HFFc6 (cell line): ENCODE results near the gene MMP21. TPM values are rescaled to one million over a fixed set of nuclear protein-coding genes. Genes with fewer than 3 reads are reported as not detected.

Experiments used
- DNase-seq: peaks from one replicate; pipeline ENCODE4 v3.0.0-alpha.2; 2018
- H3K27ac Mint-ChIP-seq: 2 replicates; pipeline ENCODE4 v1.8.0; 2020; ENCODE audit warnings: mild to moderate bottlenecking, mixed read lengths
- H3K27me3 Mint-ChIP-seq: 2 replicates; pipeline ENCODE4 v1.8.0; 2021; ENCODE audit warnings: mild to moderate bottlenecking, moderate library complexity, mixed read lengths; ENCODE audit not compliant: insufficient read depth
- H3K36me3 Mint-ChIP-seq: 2 replicates; pipeline ENCODE4 v1.8.0; 2021; ENCODE audit warnings: low read depth, mixed read lengths
- H3K4me1 Mint-ChIP-seq: 2 replicates; pipeline ENCODE4 v1.8.0; 2020; ENCODE audit warnings: low read depth, mixed read lengths
- H3K4me3 Mint-ChIP-seq: 2 replicates; pipeline ENCODE4 v1.8.0; 2020; ENCODE audit warnings: mild to moderate bottlenecking, moderate library complexity, mixed read lengths
- H3K9me3 Mint-ChIP-seq: 2 replicates; pipeline ENCODE4 v1.8.0; 2020; ENCODE audit warnings: mild to moderate bottlenecking, mixed read lengths
- CTCF ChIP-seq: fragments of 200-600 bp; sonication (generic); IDR thresholded peaks from 2 replicates; pipeline ENCODE4 v1.5.0; 2021; ENCODE audit warnings: antibody characterized with exemption, mild to moderate bottlenecking
- total RNA-seq, 6 experiments: library from RNA; stranded (reverse); fragmentation: NEBNext Ultra II Directional; extraction: Animal tissue kit (Norgen Biotek cat#: 25700); gene quantifications; 2 replicates in 1 of 6; 3 replicates in 5 of 6; pipeline ENCODE4 v1.2.3, GENCODE V29; 2021

MMP21 gene
- total RNA-seq, 6 experiments from 2014 or later: not detected

- no peaks in the 10 kb centered on the region for H3K9me3 Mint-ChIP-seq
- H3K36me3 Mint-ChIP-seq: peaks cover 57% of the 10 kb centered on the region
These were observed 41.5 kb downstream of the MMP21 start for GRCh38 chr10:125734148-125734547.

DNA sequence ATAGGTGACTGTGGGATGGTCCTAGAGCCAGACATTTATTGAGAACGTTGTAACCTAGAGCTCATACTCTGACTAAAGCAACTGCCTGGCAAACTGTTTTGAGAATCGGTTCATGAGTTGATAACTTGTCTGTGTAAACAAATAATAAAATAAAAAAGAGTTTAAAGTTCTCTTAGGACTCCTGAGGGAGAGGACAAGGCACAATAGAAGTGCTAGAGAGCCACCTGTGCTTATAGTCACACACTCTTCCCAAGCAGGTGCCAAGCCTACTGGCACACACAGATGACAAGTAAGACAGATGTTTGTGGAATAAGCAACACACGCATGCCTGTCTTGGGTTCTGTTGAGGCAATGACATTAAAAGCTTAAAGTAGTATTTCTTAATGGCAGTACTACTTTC is 48.2 kb downstream of the MMP21 start:
- Mint-ChIP-seq H3K27me3 (no peaks in the 10 kb centered on the region), H3K9me3 (no peaks in the 10 kb centered on the region), H3K36me3 (peaks cover 54% of the 10 kb centered on the region), H3K4me1 (no peaks in the 10 kb centered on the region), H3K4me3 (no peak overlapping the region), H3K27ac (no peak overlapping the region)
- no peak for DNase-seq
- no peak for TF ChIP-seq CTCF

More at GRCh38 chr10:125734148-125734547, 41.5 kb downstream of the MMP21 start:
- no peak for TF ChIP-seq CTCF
- no peak for DNase-seq
- Mint-ChIP-seq H3K4me1 (no peaks in the 10 kb centered on the region), H3K27me3 (no peaks in the 10 kb centered on the region), H3K4me3 (no peak overlapping the region), H3K27ac (no peak overlapping the region)

DNA sequence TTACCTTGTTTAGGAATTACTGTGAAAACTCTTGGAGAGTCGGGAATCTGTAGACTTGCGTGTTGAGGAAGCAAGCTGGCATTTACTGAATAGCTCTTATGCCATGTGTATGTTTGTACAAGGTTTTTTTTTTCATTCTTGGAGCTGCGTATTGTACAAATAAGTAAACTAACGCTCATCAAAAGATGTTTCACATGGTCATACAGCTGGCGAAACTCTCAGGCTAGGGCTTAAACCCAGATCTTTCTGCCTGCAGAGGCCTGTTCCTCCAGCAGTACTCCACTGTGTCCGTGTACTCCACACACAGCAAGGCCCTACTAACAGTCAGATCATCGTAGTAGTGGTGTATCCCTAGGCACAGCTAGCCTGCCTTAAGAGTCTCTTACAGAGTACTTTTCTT is 48.7 kb downstream of the MMP21 start:
- Mint-ChIP-seq H3K27me3 (no peaks in the 10 kb centered on the region), H3K9me3 (no peaks in the 10 kb centered on the region), H3K36me3 (peaks cover 55% of the 10 kb centered on the region), H3K27ac (no peak overlapping the region), H3K4me1 (peaks cover 2% of the 10 kb centered on the region), H3K4me3 (no peak overlapping the region)
- TF ChIP-seq CTCF: no peak
- DNase-seq: no peak

GRCh38 chr10:125722811-125723210 is 52.8 kb downstream of the MMP21 start:
- Mint-ChIP-seq H3K4me3 (no peak overlapping the region), H3K27ac (no peak overlapping the region)

GRCh38 chr10:125721035-125721434 is 54.6 kb downstream of the MMP21 start:
- Mint-ChIP-seq H3K27ac (no peak overlapping the region; the same call in 1 of the 2 replicates), H3K4me1 (peaks cover 26% of the 10 kb centered on the region), H3K9me3 (no peaks in the 10 kb centered on the region), H3K4me3 (peak overlapping the region; percentile 97), H3K27me3 (no peaks in the 10 kb centered on the region), H3K36me3 (peaks cover 33% of the 10 kb centered on the region)
- DNase-seq: no peak
- no peak for TF ChIP-seq CTCF

More at GRCh38 chr10:125722811-125723210, 52.8 kb downstream of the MMP21 start:
- Mint-ChIP-seq H3K4me1 (peaks cover 26% of the 10 kb centered on the region), H3K27me3 (no peaks in the 10 kb centered on the region), H3K9me3 (no peaks in the 10 kb centered on the region), H3K36me3 (peaks cover 41% of the 10 kb centered on the region)
- no peak for TF ChIP-seq CTCF
- no peak for DNase-seq

GRCh38 chr10:125720002-125720382 is 55.6 kb downstream of the MMP21 start:
- DNase-seq: no peak
- Mint-ChIP-seq H3K27me3 (no peaks in the 10 kb centered on the region), H3K36me3 (peaks cover 24% of the 10 kb centered on the region), H3K27ac (peak overlapping the region; percentile 97), H3K4me1 (peaks cover 26% of the 10 kb centered on the region), H3K9me3 (no peaks in the 10 kb centered on the region), H3K4me3 (peak overlapping the region; percentile 97)
- no peak for TF ChIP-seq CTCF
